Heart left ventricle (tissue), 13 donors: ENCODE data around the gene RAN.

Source experiments
- POLR2A ChIP-seq, 2 donors: fragments of 450-650 bp; IDR thresholded peaks; one replicate each; pipeline ENCODE4 v1.6.1; 2017; ENCODE audit warnings: antibody characterized with exemption in 2 of 2, mild to moderate bottlenecking in 2 of 2, moderate library complexity in 2 of 2
- TF ChIP-seq, protein P1 (sequence below), 12 donors: fragments of 200-600 bp; sonication (generic) in 4 of 12; IDR thresholded peaks; one replicate each; pipeline versions ENCODE4 v1.5.0 to v1.8.0; 2018 to 2022; ENCODE audit warnings: antibody characterized with exemption in 12 of 12, mild to moderate bottlenecking in 5 of 12
- donor health status: ischemic (EF 13 %, LVEDD 7.1; RV severe dilation, severe dysfunction).
- donor health status: DM: no; HTN: yes; CAD: no.
- donor health status: DM: no; HTN: no; CAD: no.
- donor health status: ischemic (EF 25% LVEDD 6.9; RV normal size, moderate dysfunction).
- donor health status: ischemic (EF 25% LVEDD 5.7; RV mildly dilated, moderate dysfunction).
- donor health status: ischemic (EF 35%, LVEDD 5.7; RV mildly dilated, moderate dysfunction).
- donor health status: nonischemic (EF 11% LVEDD 7.7; RV severe dilation, severe dysfunction).
- donor health status: DM: yes; HTN: yes; CAD: no.
- donor health status: PGD.
- donor health status: ischemic (EF 29% LVEDD 5.4; RV normal size, mild dysfunction).
- donor health status: nonischemic (EF 23%, LVEDD 6.1; RV moderate dilation, normal function).

GRCh38 chr12:130825771-130826150 is 46.1 kb upstream of the RAN start:
- TF ChIP-seq, protein P1, sequence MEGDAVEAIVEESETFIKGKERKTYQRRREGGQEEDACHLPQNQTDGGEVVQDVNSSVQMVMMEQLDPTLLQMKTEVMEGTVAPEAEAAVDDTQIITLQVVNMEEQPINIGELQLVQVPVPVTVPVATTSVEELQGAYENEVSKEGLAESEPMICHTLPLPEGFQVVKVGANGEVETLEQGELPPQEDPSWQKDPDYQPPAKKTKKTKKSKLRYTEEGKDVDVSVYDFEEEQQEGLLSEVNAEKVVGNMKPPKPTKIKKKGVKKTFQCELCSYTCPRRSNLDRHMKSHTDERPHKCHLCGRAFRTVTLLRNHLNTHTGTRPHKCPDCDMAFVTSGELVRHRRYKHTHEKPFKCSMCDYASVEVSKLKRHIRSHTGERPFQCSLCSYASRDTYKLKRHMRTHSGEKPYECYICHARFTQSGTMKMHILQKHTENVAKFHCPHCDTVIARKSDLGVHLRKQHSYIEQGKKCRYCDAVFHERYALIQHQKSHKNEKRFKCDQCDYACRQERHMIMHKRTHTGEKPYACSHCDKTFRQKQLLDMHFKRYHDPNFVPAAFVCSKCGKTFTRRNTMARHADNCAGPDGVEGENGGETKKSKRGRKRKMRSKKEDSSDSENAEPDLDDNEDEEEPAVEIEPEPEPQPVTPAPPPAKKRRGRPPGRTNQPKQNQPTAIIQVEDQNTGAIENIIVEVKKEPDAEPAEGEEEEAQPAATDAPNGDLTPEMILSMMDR (IDR thresholded peaks at IDR 0.05), result no peak
- TF ChIP-seq POLR2A (IDR thresholded peaks at IDR 0.05), result no peak
